GM19035 (cell line): Measurements from ENCODE around the gene FBXL15.

Source experiments
- ATAC-seq: cut with Tn5 transposase; IDR thresholded peaks from one replicate; pipeline ENCODE4 v1.9.1; 2021; ENCODE audit not compliant: unreplicated experiment

The FBXL15 gene

DNA sequence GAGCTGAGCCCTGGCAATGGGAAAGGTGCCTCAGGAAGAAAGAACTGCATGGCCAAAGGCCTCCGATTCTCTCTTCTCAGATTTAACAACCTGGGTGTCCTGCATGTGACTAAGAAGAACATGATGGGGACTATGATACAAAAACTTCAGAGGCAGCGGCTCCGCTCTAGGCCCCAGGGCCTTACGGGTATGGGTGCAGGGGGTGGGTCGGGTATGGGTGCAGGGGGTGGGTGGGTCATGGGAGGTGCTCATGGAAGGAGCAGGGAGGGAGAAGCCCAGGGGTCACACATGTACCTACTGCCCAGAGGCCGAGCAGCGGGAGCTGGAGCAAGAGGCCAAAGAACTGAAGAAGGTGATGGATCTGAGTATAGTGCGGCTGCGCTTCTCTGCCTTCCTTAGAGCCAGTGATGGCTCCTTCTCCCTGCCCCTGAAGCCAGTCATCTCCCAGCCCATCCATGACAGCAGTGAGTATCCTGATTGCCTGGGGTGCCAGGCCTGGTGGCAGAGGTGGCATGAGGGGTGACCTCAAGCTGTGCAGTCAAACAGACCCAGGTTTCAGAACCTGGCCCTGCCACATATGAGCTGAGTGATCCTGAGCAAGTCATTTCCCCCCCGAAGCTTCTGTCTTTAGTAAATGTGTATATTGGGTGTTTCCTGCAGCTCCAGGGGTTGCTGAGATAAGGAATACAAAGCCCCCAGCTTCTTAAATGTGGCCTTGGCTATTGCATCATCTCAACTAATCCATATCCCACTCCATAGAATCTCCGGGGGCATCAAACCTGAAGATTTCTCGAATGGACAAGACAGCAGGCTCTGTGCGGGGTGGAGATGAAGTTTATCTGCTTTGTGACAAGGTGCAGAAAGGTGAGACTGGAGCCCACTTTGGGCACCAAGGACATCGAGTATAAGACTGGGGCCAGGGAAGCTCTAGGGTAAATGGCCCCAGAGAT, 23.1 kb upstream of the FBXL15 start:
- ATAC-seq, result no peak

DNA sequence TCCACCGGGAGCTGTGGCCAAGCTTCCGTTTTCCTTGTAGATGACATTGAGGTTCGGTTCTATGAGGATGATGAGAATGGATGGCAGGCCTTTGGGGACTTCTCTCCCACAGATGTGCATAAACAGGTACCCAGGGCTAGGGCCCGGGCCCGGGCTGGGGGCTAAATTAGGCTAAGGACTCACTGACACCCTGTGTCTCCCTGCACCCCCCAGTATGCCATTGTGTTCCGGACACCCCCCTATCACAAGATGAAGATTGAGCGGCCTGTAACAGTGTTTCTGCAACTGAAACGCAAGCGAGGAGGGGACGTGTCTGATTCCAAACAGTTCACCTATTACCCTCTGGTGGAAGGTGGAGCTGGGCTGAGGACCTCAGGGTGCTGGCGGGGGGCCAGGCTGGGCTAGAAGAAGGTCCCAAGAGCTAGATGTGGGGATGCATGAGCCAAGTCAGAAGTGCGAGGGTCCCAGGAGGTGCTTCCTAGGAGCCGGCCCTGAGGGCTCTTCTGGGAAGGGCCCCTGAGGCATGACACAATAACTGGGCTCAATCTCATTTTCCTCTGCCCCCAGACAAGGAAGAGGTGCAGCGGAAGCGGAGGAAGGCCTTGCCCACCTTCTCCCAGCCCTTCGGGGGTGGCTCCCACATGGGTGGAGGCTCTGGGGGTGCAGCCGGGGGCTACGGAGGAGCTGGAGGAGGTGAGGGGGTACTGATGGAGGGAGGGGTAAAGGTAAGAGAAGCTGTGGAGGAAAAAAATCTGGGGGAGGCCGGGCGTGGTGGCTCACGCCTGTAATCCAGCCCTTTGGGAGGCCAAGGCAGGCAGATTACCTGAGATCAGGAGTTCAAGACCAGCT, 22.2 kb upstream of the FBXL15 start:
- ATAC-seq, result no peak

DNA sequence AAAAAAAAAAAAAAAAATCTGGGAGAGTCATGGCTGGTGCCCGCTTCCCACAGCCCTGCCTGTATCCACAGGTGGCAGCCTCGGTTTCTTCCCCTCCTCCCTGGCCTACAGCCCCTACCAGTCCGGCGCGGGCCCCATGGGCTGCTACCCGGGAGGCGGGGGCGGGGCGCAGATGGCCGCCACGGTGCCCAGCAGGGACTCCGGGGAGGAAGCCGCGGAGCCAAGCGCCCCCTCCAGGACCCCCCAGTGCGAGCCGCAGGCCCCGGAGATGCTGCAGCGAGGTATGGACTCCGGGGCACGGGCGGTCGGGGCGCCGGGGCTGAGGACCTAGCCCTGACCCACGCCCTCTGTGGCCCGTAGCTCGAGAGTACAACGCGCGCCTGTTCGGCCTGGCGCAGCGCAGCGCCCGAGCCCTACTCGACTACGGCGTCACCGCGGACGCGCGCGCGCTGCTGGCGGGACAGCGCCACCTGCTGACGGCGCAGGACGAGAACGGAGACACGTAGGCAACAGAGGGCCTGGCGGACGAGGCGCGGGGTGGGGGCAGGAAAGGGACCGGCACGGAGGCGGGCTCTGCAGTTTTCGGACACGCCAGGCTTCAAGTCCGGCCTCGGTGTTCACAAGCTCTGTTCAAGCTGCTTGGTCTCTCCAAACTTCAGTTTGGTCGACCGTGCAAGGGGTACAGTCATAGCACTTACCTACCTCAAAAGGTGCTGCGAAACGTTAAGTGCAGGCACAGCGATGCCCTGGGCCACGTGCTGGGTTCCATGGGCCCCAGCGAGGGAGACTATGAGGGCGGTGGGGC, 21.2 kb upstream of the FBXL15 start:
- ATAC-seq, result peak; percentile 41

DNA sequence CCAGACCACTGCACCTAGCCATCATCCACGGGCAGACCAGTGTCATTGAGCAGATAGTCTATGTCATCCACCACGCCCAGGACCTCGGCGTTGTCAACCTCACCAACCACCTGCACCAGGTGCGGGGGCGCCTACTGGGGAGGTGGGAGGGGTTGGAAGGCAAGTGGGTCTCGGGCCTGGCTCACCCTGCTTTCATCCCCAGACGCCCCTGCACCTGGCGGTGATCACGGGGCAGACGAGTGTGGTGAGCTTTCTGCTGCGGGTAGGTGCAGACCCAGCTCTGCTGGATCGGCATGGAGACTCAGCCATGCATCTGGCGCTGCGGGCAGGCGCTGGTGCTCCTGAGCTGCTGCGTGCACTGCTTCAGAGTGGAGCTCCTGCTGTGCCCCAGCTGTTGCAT, 20.6 kb upstream of the FBXL15 start:
- no peak for ATAC-seq

DNA sequence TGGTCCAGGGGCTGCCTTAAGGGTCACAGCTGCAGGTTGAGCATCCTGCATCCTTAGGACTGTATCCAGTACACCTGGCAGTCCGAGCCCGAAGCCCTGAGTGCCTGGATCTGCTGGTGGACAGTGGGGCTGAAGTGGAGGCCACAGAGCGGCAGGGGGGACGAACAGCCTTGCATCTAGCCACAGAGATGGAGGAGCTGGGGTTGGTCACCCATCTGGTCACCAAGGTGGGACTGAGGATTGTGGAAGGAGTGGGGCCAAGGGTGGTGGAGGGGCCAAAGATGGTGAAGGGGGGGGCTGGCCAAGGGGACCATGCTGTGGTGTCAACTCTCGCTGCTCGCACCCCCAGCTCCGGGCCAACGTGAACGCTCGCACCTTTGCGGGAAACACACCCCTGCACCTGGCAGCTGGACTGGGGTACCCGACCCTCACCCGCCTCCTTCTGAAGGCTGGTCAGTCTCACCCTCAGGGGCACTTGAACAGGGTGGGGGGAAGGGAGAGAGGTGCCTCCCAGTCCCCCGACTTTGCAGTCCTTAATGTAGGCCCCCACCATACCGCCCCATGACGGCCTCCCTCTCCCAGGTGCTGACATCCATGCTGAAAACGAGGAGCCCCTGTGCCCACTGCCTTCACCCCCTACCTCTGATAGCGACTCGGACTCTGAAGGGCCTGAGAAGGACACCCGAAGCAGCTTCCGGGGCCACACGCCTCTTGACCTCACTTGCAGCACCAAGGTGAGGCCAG, 19.9 kb upstream of the FBXL15 start:
- ATAC-seq, result no peak

DNA sequence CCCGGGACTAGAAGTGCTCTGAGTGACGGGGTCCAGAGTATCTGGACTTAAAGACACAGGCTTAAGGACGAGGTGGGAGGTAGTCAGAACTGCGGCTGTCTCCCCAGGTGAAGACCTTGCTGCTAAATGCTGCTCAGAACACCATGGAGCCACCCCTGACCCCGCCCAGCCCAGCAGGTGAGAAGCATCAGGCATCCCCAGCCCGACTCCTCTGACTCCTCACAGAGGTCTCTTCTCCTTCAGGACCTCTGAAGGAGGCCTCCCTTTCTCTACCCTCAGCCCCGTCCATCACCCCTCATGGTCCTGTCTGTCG, 19.3 kb upstream of the FBXL15 start:
- no peak for ATAC-seq

DNA sequence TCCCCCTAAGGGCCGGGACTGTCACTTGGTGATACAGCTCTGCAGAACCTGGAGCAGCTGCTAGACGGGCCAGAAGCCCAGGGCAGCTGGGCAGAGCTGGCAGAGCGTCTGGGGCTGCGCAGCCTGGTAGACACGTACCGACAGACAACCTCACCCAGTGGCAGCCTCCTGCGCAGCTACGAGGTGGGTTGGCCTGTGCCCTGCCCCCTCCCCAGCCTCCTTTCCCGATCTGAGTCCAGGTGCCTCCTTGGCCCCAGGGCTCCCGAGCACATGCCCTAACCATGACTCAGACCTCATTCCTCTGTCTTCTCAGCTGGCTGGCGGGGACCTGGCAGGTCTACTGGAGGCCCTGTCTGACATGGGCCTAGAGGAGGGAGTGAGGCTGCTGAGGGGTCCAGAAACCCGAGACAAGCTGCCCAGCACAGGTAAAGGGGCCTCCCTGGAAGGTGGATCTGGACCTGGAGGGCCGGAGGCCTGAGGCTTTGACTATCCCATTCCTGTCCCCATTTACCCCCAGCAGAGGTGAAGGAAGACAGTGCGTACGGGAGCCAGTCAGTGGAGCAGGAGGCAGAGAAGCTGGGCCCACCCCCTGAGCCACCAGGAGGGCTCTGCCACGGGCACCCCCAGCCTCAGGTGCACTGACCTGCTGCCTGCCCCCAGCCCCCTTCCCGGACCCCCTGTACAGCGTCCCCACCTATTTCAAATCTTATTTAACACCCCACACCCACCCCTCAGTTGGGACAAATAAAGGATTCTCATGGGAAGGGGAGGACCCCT, 18.7 kb upstream of the FBXL15 start:
- ATAC-seq, result no peak

DNA sequence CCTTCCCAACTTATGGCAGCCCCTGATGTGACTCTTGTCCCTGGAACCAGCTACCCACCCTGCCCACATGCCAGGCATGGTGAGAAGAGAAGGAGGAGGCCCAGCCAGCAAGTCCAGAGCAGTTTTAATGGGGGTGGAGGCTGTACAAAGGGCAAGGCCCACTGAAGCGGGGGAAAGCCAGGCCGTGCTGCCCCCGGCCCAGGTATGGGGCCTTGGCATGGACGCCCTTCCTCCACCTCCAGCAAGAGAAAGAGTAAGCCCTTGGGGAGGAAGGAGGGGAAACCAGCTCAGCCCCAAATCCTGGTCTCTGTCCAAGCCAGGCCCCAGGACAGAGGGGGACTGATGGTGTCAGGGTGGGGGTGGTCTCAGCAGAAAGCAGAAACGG, 18.1 kb upstream of the FBXL15 start:
- no peak for ATAC-seq

DNA sequence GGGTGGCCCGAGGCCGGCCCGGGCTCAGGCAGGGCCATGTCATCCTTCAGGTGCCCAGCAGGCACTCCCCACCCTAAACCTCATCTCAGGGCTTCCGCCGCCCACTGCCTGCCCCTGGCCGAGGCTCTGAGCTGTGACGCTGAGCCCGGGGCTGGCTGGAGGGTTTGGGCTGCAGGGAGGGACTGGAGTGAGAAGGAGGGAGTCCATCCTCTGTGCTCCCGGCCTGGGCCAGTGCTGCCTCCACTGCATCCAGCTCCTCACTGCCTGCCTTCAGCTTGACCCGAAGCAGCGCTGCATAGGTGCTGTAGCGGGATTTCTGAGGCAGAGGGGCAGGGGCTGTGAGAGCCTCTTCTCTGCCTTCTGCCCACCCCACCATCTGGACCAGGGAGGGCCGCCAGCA, 17.5 kb upstream of the FBXL15 start:
- ATAC-seq, result no peak

DNA sequence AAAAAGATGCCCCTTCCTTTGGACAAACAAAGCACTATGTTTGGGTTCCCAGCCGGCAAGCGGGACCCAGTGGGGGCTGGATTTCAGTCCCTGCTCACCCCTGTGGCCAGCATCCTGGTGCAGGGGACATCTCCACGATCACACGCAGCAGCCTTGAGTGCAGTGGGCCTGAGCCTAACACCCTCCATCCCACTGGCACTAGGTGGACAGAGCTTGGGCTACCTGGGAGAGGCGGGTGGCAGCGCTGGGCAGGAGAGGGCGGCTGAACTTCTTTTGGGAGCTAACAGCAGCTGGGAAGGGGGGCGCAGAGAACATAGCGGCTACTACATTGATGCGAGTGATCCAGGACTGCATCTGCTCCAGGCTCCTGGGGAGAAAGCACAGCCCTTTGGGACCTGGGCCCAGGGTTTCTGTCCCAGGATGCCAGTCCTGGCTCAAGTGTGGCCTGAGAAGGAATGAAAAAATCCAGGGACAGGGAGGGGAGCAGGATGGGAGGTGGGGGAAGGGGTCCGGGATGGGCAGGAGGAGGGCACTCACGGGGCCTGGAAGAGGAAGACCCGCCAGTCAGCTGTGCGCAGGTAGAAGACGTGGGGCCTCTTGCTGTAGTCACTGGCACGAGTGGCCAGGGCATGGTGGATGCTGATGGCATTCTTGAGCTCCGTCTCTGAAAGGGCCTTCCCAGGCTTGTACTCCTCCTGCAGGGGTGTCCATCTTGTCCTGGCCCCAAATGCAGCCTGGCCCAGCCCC, 16.1 kb upstream of the FBXL15 start:
- no peak for ATAC-seq

DNA sequence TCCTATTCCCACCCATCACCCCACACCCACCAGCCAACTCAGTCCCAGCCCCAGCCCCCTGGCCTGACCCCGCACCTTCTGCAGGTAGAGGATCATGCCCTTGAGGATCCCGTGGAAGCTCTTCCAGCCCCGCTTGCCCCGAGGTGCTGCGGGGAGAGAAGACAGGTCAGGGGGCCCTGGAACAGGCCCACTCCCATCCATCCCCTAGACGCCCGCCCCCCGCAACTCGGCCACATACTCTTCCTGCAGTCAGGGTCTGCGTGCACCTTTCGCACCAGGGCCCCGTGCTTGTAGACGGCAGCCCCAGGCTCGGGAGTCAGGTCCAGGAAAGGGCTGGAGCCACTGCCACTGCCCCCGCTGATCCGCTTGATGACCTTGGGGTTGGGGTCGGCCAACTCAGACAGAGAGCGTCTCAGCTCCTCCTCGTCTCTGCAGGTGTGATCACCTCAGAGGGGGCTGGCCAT, 15.5 kb upstream of the FBXL15 start:
- no peak for ATAC-seq

DNA sequence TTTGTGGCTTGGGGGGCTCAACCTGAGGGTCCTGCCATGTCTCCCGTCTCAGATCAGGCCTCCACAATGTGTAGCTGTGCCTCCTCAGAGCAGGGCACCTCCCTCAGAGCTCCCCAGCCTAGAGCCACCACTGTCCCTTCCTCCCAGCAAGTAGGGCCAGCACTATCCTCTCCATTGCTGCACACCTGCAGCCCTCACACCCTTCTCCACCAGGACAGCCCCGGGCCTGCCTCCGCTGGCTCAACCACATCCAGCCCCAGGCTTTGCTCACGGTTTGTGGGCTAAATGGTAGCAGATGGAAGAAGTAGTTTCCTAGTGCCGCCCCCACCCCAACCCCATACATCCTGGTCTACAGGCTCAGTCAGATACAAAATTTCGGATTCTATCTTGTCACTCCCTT, 15.0 kb upstream of the FBXL15 start:
- ATAC-seq, result no peak

DNA sequence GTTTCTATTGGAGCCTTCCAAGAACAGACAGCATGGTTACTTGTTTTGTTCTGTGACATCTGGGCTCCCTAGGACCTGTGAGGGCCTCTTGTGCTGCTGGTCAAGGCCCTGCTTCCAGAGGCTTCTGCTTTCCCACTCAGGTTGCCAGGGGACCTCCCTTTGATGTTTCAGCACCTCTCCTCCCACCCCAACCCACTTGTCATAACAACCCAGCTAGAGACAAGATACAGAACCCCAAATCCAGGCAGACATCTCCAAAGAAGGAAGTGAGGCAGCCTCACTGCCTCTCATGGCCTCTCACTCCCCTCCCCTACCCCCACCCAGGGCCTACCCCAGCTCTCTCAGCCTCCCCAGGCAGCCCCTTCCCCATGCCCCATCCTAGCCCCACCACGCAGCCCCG, 13.8 kb upstream of the FBXL15 start:
- no peak for ATAC-seq

DNA sequence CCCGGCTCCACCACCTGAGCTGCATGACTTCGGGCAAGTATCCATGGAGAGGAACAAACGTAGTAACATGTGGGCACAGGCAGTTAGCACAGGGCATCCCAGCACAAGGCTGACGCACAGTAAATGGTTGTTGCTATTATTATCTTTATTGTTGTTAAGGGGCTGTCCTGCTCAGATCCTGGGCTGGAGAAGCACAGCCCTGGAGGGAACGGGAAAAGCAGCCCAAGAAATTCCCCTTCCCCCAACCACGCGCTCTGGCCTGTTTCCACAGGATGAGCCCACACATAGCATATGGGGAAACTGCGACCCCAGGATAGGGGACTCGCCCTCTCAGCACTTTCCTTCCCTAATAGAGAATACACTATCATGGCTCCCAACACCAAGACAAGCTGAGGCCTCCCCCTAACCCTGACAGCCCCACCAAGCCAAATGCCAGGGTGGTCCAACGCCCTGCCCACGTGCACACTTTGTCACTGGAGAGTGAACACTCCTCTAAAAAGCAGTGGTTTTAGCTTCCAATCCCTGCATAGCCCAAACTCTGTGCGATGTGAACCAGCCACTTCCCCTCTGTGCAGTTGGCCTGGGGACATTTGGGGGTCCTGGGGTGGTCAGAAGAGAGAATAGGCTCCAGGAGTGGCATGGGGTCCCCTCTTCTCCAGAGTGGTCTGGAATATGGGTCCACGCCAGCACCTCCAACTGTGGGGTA, 13.1 kb upstream of the FBXL15 start:
- no peak for ATAC-seq

DNA sequence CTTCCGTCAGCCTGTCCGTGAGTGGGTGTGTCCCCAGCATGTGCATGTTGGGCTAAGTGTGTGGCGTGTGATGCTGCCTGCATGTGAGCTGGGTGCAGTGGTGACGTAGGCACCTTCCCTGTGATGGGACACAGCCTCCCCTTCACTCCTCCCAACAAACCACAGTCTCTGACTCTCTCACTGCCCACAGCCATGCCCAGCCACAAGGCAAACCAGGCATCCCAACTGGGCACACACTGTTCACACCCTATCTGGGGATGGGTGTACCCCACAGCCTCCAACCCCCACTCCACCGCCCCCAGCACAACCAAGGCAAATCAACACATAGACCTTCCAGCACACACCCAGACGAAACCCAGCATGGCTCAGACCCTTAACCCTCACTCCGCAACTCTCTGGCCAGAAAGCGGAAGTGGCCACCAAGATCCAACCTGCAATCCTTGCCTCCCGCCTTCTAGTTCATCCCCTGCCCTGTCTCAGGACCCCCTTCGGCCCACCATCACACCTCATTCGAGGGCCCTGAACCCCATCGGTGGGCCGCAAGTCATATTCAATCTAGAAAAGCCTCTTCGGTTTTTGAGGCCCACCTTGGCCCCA, 12.4 kb upstream of the FBXL15 start:
- no peak for ATAC-seq

DNA sequence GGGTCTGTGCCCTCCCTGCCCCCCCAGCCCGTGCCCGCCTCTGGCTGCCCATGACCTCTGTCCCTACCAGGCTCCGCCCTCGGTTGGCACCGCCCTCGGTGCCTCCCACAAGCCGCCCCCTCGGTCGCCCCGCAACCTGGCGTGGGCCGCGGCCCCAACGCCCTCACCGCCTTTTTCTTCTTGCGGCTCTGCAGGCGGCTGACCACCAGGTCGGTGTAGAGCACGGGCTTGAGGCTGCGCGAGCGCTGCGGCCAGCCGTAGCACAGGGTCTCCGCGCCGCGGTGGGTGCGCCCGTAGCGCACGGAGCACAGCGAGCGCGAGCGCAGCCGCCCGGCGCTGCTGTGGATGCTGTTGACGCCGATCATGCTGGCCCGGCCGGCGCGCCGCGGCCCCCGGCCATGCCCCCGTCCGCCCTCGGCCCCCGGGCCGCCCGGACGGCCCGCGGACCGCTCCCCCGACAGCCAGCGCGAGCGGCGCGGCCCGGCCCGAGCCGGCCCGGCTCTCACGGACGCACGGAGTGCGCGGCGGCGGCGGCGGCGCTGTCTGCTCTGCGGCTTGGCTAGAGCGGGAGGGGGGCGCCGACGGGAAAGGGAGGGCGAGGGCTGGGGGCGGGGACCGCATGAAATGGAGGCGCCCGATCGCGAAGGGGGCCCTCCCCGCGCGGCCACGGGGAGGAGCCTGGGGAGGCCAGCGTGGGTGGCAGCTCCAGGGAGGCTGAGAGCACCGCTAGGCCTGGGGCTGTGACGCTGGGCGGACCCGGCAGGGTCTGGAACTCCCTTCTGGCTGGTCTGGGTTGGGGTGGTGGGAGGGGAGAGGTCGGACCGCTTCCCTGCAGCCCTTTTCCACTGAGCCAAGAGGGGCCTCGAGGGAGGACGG, 11.7 kb upstream of the FBXL15 start:
- no peak for ATAC-seq
